ENCODE data around the gene PMFBP1.

DNA sequence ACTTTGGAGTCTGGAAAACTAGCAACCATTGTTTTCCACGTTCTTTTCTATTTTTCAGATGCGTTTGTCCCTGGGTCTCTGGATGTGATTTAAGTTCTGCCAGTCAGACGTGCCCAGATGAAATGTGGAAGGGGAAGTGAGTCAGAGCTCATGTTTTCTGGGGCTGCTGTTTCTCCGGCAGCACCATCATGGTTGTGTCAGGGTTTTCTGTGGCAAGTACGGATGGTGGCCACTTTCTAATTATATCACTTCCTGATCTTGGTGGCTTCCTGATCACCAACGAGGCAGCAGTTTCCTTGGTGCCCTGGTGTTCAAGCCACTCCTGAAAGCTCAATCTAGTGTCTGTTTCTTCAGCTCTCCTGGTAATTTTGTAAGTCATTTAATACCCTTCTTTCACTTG is 31.4 kb upstream of the PMFBP1 start:
- TF ChIP-seq, protein P1, sequence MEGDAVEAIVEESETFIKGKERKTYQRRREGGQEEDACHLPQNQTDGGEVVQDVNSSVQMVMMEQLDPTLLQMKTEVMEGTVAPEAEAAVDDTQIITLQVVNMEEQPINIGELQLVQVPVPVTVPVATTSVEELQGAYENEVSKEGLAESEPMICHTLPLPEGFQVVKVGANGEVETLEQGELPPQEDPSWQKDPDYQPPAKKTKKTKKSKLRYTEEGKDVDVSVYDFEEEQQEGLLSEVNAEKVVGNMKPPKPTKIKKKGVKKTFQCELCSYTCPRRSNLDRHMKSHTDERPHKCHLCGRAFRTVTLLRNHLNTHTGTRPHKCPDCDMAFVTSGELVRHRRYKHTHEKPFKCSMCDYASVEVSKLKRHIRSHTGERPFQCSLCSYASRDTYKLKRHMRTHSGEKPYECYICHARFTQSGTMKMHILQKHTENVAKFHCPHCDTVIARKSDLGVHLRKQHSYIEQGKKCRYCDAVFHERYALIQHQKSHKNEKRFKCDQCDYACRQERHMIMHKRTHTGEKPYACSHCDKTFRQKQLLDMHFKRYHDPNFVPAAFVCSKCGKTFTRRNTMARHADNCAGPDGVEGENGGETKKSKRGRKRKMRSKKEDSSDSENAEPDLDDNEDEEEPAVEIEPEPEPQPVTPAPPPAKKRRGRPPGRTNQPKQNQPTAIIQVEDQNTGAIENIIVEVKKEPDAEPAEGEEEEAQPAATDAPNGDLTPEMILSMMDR (IDR thresholded peaks at IDR 0.05) = no peak
- TF ChIP-seq POLR2A (IDR thresholded peaks at IDR 0.05) = no peak

All from adrenal gland (tissue), 5 donors.